NCI-H526 (cell line): Measurements from ENCODE around the gene VCY1B.
"Not testable (repeated sequence)": the region's sequence is repeated elsewhere in the genome, so short reads cannot be mapped to it uniquely, and the experiment has no call there.

Experiments used
- DNase-seq, 2 experiments: peaks; one replicate each; lab custom pipeline; 2025; lab: John Stamatoyannopoulos, UW

The VCY1B gene

DNA sequence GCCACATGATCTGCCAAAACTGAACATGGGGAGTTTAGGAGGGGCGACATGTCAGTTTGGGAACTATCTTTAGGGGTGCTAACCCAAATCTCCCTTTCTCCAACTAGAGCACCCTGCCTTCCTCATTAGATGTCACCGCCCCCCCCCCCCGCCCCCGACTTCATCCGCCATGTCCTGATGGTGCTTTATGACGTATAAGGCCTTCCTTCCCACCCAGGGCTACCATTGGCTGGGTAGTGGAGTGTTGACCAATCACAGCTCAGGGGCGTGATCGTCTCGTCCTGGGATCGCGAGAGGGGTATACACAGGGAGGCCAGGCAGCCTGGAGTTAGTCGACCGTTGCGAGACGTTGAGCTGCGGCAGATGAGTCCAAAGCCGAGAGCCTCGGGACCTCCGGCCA, at the start of gene VCY1B:
TSS of gene VCY1B (plus strand) at position 301 of the 400 bp plus-strand sequence. CDS start at position 364, 63 bp downstream.
- DNase-seq, result not testable (repeated sequence)

DNA sequence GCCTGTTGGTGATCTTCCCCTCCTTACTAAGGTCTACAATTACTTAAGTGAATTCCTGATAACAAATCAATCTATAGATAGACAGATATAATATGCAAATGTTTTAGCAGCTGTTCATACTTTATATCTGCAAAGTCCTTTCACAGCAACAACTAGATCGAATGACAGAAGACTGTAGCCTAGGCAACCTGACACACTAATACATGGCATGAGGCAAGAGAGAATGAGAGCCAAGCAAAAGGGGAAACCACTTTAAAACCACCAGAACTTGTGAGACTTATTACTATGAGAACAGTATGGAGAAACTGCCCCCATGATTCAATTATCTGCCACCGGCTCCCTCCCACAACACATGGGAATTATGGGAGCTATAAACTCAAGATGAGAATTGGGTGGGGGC, 44.1 kb upstream of the VCY1B start:
- DNase-seq, result not testable (repeated sequence)

DNA sequence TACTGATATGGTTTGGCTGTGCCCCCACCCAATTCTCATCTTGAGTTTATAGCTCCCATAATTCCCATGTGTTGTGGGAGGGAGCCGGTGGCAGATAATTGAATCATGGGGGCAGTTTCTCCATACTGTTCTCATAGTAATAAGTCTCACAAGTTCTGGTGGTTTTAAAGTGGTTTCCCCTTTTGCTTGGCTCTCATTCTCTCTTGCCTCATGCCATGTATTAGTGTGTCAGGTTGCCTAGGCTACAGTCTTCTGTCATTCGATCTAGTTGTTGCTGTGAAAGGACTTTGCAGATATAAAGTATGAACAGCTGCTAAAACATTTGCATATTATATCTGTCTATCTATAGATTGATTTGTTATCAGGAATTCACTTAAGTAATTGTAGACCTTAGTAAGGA, 25.6 kb upstream of the VCY1B start:
- not testable (repeated sequence) for DNase-seq

DNA sequence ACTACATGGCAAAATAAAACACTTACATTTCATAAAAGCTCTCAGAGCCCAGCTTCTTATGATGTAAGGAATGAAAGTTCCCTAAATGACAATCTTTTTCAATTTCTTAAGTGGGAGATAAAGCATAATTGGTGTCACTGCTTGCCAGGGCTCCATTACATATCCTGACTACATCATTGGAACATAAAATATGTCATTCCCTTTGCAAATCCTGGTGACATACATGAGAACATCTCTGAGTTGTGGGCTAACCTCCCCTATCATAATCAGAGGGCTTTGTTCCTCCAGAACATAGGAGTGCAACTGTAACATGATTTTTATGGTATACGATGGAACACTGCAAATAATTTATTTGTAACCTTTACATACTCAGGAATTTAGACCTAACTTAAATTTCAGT, 29.9 kb downstream of the VCY1B start:
- DNase-seq, result no peak
